GM10248 (cell line): ENCODE data around the gene DCAF7.

Source experiments
- CTCF ChIA-PET: fragments of 300-600 bp; sonication (Branson Sonifier 250); formaldehyde crosslinking; extraction: SDS; loops from one replicate; lab custom pipeline; 2021; ENCODE audit warnings: antibody characterized with exemption; lab: Yijun Ruan, JAX
- POLR2A ChIA-PET: fragments of 350-650 bp; sonication (Branson Sonifier 250); formaldehyde crosslinking; extraction: SDS; loops from one replicate; lab custom pipeline; 2020; ENCODE audit warnings: antibody characterized with exemption; lab: Yijun Ruan, JAX
- DNase-seq: peaks from one replicate; pipeline ENCODE4 v3.0.0; 2012; ENCODE audit errors: extremely low spot score
- TF ChIP-seq, protein P1 (sequence below): IDR thresholded peaks from 2 replicates; pipeline ENCODE4 v1.5.1; 2012; ENCODE audit warnings: mild to moderate bottlenecking, low read depth; ENCODE audit errors: extremely low read depth, missing control alignments, control extremely low read depth

The DCAF7 gene

DNA sequence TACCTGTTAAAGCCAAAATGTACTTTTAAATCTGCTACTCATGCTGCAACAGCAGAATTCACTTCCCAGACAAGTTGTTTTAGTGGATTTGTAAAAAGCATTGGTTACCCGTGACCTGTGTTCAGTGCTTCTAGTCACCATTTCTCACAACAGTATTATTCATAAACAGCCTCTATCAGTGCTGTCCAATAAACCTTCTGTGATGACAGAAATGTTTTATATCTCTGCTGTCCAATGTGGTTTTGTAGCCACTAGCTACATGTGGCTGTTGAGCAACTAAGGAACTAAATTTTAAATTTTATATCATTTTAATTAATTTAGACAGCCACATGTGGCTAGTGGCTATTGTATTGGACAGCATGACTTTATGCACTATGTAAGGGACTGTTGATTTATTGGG lies 84.5 kb downstream of the DCAF7 start:
- ChIA-PET CTCF (interaction anchor here (0.9 to 1.9 kb wide), 4 partner anchors 9 to 23 kb away, joined by 3 to 5 read pairs (median 5); no protein-coding TSS in a partner anchor), POLR2A (no interaction called here)
- DNase-seq = no peak
- TF ChIP-seq, protein P1, sequence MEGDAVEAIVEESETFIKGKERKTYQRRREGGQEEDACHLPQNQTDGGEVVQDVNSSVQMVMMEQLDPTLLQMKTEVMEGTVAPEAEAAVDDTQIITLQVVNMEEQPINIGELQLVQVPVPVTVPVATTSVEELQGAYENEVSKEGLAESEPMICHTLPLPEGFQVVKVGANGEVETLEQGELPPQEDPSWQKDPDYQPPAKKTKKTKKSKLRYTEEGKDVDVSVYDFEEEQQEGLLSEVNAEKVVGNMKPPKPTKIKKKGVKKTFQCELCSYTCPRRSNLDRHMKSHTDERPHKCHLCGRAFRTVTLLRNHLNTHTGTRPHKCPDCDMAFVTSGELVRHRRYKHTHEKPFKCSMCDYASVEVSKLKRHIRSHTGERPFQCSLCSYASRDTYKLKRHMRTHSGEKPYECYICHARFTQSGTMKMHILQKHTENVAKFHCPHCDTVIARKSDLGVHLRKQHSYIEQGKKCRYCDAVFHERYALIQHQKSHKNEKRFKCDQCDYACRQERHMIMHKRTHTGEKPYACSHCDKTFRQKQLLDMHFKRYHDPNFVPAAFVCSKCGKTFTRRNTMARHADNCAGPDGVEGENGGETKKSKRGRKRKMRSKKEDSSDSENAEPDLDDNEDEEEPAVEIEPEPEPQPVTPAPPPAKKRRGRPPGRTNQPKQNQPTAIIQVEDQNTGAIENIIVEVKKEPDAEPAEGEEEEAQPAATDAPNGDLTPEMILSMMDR = no peak

DNA sequence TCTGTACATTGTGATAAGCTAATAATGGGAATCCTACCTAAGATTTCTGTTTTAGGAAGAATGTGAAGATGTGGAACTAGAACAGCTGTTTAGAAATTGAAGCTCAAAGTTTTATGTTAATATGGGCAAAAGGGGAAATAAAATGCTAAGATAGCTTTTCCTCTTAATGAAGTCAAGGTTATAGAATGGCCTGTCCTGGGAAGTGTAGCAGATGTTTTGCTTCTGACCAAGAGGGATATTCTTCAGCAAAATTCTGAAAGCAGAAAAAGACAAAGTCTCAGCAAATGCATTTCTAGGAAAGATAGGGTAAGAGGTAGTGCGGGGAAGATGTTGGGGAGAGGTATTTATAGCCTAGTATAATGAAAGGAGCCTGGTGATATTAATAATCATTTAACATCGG lies 85.0 kb downstream of the DCAF7 start:
- ChIA-PET CTCF (interaction anchor here (0.9 to 1.9 kb wide), 6 partner anchors 9 to 27 kb away, joined by 3 to 5 read pairs (median 4); no protein-coding TSS in a partner anchor), POLR2A (no interaction called here)
- DNase-seq = no peak
- TF ChIP-seq, protein P1 = no peak

DNA sequence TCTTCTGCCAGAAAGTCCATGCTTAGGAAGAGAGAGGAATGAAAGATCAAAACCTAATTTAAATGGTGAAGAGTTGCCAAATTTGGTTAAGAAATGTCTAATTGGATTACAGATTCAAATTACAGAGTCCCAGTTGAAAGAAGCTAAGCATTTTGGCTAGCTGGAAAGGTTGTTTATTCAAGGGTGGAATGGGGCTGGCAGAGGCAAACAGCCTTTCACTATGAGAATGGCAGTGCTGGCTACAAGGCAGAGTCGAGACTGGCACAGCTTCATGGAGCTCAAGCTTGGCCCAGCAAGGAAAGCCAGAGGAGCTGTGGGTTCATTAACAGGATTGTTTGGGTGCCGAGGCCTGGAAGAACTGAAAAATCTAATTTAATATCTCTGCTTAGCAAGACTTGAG lies 85.5 kb downstream of the DCAF7 start:
- TF ChIP-seq, protein P1 = no peak
- DNase-seq = no peak
- ChIA-PET POLR2A (interaction anchor here (0.6 kb wide), 1 partner anchor 59 kb away, joined by 4 read pairs; no protein-coding TSS in a partner anchor), CTCF (interaction anchor here (1.0 to 1.9 kb wide), 7 partner anchors 8 to 235 kb away, joined by 3 to 9 read pairs (median 5); no protein-coding TSS in a partner anchor)

DNA sequence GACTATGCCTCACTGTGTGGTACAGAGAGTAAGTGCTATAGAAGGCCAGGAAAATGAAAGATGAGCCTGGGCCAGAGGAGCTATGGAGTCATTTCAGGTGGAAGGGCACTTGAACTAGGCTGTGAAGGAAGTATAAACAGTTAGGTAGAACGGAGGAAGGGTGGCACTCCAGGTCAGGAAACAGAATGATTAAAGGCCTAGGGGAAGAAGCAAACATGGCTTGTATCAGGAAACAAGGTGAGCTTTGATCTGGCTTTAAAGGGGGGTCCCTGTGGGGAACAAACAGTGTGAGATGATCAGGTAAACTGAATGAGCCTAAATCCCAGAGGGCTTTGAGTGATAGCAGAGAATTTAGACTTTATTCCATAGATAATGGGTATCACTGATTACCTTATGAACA lies 88.8 kb downstream of the DCAF7 start:
- no peak for DNase-seq
- TF ChIP-seq, protein P1 = no peak
- POLR2A ChIA-PET = no interaction called here
- CTCF ChIA-PET = interaction anchor here (1.4 kb wide), 1 partner anchor 9 kb away, joined by 3 read pairs; no protein-coding TSS in a partner anchor

DNA sequence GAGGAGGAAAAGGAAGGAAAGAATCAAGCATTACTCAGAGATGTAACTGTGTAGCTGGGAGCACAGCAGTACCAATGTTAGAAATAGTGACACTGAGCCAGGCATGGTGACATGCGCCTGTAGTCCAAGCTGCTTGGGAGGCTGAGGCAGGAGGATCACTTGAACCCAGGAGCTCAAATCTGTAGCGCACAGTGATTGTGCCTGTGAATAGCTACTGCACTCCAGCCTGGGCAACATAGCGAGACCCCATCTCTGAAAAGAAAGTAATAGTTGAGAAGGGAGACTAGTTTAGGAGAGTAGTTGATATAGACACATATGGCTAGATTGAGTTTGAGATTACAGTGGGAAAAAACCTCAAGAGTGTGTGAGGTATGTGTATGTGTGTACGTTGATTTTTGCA lies 89.8 kb downstream of the DCAF7 start:
- no peak for DNase-seq
- ChIA-PET POLR2A (no interaction called here), CTCF (interaction anchor here (1.4 kb wide), 1 partner anchor 10 kb away, joined by 3 read pairs; no protein-coding TSS in a partner anchor)
- TF ChIP-seq, protein P1 = no peak

DNA sequence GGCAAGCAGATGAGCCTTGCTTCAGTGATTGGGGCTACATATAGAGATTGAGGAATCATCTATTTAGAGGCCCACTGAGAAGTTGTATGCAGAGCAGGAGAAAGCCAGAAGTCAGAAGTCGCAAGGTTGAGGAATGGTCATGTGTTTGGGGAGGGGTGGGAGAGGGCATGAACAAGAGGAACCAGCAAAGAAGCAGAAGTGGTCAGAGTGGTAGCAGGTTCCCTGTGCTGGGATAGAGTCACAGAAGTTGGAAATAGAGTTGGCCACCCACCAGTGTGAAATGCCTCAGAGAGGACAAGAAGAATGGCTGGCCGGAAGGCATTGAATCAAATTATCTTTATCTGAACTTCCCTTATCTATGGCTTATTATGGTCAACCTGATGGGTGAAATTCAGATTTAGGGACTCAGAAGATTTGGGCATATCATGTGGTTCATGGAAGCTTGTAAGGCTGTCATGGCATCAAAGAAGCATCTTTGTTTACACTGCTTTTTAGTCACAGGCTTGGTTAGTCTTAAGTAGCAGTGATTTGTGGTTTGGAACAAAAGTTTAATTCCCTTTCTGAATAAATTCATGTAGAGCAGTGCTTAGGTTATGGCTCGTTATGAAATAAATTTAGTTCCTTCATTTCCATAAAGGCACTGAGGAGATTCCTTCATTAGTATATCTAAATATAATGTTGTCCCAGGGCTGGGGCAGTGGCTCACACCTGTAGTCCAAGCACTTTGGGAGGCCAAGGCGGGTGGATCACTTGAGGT lies 91.6 kb downstream of the DCAF7 start:
- ChIA-PET POLR2A (no interaction called here), CTCF (interaction anchor here (0.6 to 1.6 kb wide), 3 partner anchors 30 to 55 kb away, joined by 3 to 4 read pairs (median 3); no protein-coding TSS in a partner anchor)
- TF ChIP-seq, protein P1 = no peak
- DNase-seq = no peak
